Liver (tissue), 9 donors: ENCODE measurements around the gene LSM12. TPM values are rescaled to one million over a fixed set of nuclear protein-coding genes. Genes with fewer than 3 reads are reported as not detected.

Source experiments
- DNase-seq: peaks from one replicate; pipeline ENCODE4 v3.0.0-alpha.2; 2017; ENCODE audit warnings: low spot score
- H3K27ac ChIP-seq, 2 donors: one replicate each; pipeline ENCODE4 v1.7.0; 2013; ENCODE audit warnings: inconsistent platforms in 2 of 2, low read length in 2 of 2, control low read depth in 1 of 2, low read depth in 1 of 2, mild to moderate bottlenecking in 1 of 2
- H3K27me3 ChIP-seq, 4 donors: one replicate each; pipeline versions ENCODE4 v1.6.1 to v1.7.0; 2013; ENCODE audit warnings: low read length in 3 of 4, inconsistent platforms in 1 of 4, mild to moderate bottlenecking in 1 of 4, moderate library complexity in 1 of 4; ENCODE audit not compliant: control insufficient read depth in 4 of 4, insufficient read depth in 4 of 4
- H3K36me3 ChIP-seq, 4 donors: one replicate each; pipeline versions ENCODE4 v1.6.1 to v1.7.0; 2013; ENCODE audit warnings: low read length in 3 of 4, mild to moderate bottlenecking in 3 of 4, low read depth in 1 of 4, moderate library complexity in 1 of 4; ENCODE audit not compliant: control insufficient read depth in 4 of 4, insufficient read depth in 3 of 4
- H3K4me1 ChIP-seq, 4 donors: one replicate each; pipeline versions ENCODE4 v1.6.1 to v1.7.0; 2013; ENCODE audit warnings: low read length in 3 of 4, mild to moderate bottlenecking in 3 of 4, moderate library complexity in 1 of 4; ENCODE audit not compliant: control insufficient read depth in 4 of 4, insufficient read depth in 4 of 4
- H3K4me3 ChIP-seq, 3 donors: one replicate each; pipeline versions ENCODE4 v1.6.1 to v1.7.0; 2013; ENCODE audit warnings: low read length in 3 of 3, control low read depth in 1 of 3, low read depth in 1 of 3, mild to moderate bottlenecking in 1 of 3
- H3K9ac ChIP-seq, 2 donors: one replicate each; pipeline ENCODE4 v1.7.0; 2013; ENCODE audit warnings: low read length in 2 of 2, mild to moderate bottlenecking in 2 of 2, moderate library complexity in 2 of 2, control low read depth in 1 of 2, low read depth in 1 of 2
- H3K9me3 ChIP-seq, 4 donors: one replicate each; pipeline versions ENCODE4 v1.6.1 to v1.7.0; 2013; ENCODE audit warnings: low read length in 3 of 4; ENCODE audit not compliant: control insufficient read depth in 4 of 4
- EGR1 ChIP-seq, 2 donors: IDR thresholded peaks; 2 replicates each; pipeline ENCODE4 v1.6.1; 2016 to 2018; ENCODE audit warnings: antibody characterized with exemption in 2 of 2, low read depth in 2 of 2
- FOXA1 ChIP-seq: IDR thresholded peaks from 2 replicates; pipeline ENCODE4 v1.6.1; 2016; ENCODE audit warnings: antibody characterized with exemption
- FOXA2 ChIP-seq: IDR thresholded peaks from 2 replicates; pipeline ENCODE4 v1.6.1; 2016; ENCODE audit warnings: antibody characterized with exemption
- HNF4A ChIP-seq, 2 donors: conservative IDR thresholded peaks; 2 replicates each; pipeline ENCODE4 v1.6.1; 2016; ENCODE audit warnings: antibody characterized with exemption in 2 of 2, mild to moderate bottlenecking in 2 of 2
- HNF4G ChIP-seq: IDR thresholded peaks from 2 replicates; pipeline ENCODE4 v1.6.1; 2016; ENCODE audit warnings: antibody characterized with exemption
- JUND ChIP-seq, 2 donors: IDR thresholded peaks; 2 replicates each; pipeline ENCODE4 v1.6.1; 2016; ENCODE audit warnings: antibody characterized with exemption in 2 of 2
- MAX ChIP-seq: IDR thresholded peaks from 2 replicates; pipeline ENCODE4 v1.6.1; 2016; ENCODE audit warnings: antibody characterized with exemption
- NR2F2 ChIP-seq: IDR thresholded peaks from 2 replicates; pipeline ENCODE4 v1.6.1; 2016; ENCODE audit warnings: antibody characterized with exemption
- RAD21 ChIP-seq, 2 donors: IDR thresholded peaks; 2 replicates each; pipeline ENCODE4 v1.6.1; 2016; ENCODE audit warnings: antibody characterized with exemption in 2 of 2, mild to moderate bottlenecking in 2 of 2
- RXRA ChIP-seq, 2 donors: IDR thresholded peaks; 2 replicates each; pipeline ENCODE4 v1.6.1; 2017 to 2018; ENCODE audit warnings: antibody characterized with exemption in 2 of 2, mild to moderate bottlenecking in 1 of 2
- SP1 ChIP-seq: IDR thresholded peaks from 2 replicates; pipeline ENCODE4 v1.6.1; 2018; ENCODE audit warnings: antibody characterized with exemption, mild to moderate bottlenecking
- YY1 ChIP-seq: IDR thresholded peaks from 2 replicates; pipeline ENCODE4 v1.6.1; 2016; ENCODE audit warnings: antibody characterized with exemption, mild to moderate bottlenecking
- WGBS: extraction: QIAGEN DNeasy Blood & Tissue Kit; methylation state at CpG from one replicate; pipeline ENCODE4 v1.1.7; 2013; 5-methylcytosine and 5-hydroxymethylcytosine counted together
- polyA plus RNA-seq, 2 donors: library from polyadenylated mRNA; stranded (reverse) in 1 of 2; unstranded in 1 of 2; fragments of 200-250 nt in 1 of 2; fragments of >200 nt in 1 of 2; fragmentation: Nextera tagmentation in 1 of 2; extraction: Ambion mirVana in 1 of 2; gene quantifications; one replicate each; pipeline versions ENCODE4 v1.2.1 to v1.2.3, GENCODE V29; 2013 to 2015
- total RNA-seq, 2 donors: library from RNA; depleted of rRNA; stranded (reverse); fragments of >200 nt; gene quantifications; one replicate each; pipeline ENCODE4 v1.2.3, GENCODE V29; 2014
- TF ChIP-seq, protein P1 (sequence below): fragments of 150-350 bp; IDR thresholded peaks from 2 replicates; pipeline ENCODE4 v1.5.1; 2017; ENCODE audit warnings: improper control_type of control experiment, low read depth, low read length; ENCODE audit not compliant: missing input control
- TF ChIP-seq, protein P2 (sequence below): IDR thresholded peaks from 2 replicates; pipeline ENCODE4 v1.6.1; 2016; ENCODE audit warnings: antibody characterized with exemption
- TF ChIP-seq, protein P3 (sequence below): IDR thresholded peaks from 2 replicates; pipeline ENCODE4 v1.6.1; 2016; ENCODE audit warnings: antibody characterized with exemption
- TF ChIP-seq, protein P4 (sequence below): IDR thresholded peaks from 2 replicates; pipeline ENCODE4 v1.6.1; 2016; ENCODE audit warnings: antibody characterized with exemption, mild to moderate bottlenecking
- donor health status: healthy.
- donor health status: healthy.
- donor health status: healthy.
- donor health status: healthy.
- donor health status: healthy.

LSM12 gene
- total and polyA plus RNA-seq, 4 donors = 12.1 to 31.9 (median 15.1) TPM

DNA sequence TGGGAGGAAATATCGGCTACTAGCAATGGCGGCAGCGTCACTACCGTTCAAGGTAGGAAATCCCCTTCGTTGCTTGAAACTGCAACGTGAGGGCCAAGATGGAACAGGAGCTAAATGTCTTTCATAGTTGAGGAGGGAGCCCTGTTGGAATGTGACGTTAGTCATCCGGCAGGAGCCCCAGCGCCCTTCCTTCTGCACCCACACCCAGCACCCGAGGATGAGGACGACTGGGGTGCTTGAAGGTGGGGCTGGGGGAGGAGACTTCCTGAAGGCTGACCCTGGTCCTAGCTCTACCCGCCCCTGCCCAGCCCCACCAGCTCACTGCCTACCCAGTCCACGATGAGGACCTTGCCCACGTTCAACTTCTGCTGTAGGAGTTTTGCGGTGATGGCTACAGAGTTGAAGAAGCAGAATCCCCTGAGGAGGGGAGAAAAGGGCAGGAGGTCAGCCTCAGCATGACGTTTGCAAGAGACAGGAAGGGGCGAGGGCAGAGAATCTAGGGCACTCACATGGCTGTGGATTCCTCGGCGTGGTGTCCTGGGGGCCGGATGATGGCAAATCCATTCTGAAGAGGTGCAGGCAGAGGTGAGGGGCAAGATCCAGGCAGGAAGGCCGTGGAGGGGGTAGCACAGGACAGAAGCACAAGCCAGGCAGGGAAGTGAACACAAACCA lies 15.9 kb upstream of the LSM12 start:
- H3K4me1 ChIP-seq = peaks cover 0 to 10% (median 7%) of the 10 kb centered on the region in 4 donors
- no peak overlapping the region for H3K27ac ChIP-seq
- H3K9me3 ChIP-seq = no peaks in the 10 kb centered on the region
- H3K36me3 ChIP-seq = peaks cover 0 to 43% (median 21%) of the 10 kb centered on the region in 4 donors
- H3K4me3 ChIP-seq = no peak overlapping the region
- H3K9ac ChIP-seq = no peak overlapping the region
- H3K27me3 ChIP-seq = no peaks in the 10 kb centered on the region
- DNase-seq = no peak
- TF ChIP-seq, protein P1, sequence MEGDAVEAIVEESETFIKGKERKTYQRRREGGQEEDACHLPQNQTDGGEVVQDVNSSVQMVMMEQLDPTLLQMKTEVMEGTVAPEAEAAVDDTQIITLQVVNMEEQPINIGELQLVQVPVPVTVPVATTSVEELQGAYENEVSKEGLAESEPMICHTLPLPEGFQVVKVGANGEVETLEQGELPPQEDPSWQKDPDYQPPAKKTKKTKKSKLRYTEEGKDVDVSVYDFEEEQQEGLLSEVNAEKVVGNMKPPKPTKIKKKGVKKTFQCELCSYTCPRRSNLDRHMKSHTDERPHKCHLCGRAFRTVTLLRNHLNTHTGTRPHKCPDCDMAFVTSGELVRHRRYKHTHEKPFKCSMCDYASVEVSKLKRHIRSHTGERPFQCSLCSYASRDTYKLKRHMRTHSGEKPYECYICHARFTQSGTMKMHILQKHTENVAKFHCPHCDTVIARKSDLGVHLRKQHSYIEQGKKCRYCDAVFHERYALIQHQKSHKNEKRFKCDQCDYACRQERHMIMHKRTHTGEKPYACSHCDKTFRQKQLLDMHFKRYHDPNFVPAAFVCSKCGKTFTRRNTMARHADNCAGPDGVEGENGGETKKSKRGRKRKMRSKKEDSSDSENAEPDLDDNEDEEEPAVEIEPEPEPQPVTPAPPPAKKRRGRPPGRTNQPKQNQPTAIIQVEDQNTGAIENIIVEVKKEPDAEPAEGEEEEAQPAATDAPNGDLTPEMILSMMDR = no peak
- no peak for TF ChIP-seq JUND (IDR thresholded peaks at IDR 0.05)
- TF ChIP-seq FOXA2 = no peak
- no peak for TF ChIP-seq MAX
- TF ChIP-seq, protein P2, sequence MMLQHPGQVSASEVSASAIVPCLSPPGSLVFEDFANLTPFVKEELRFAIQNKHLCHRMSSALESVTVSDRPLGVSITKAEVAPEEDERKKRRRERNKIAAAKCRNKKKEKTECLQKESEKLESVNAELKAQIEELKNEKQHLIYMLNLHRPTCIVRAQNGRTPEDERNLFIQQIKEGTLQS = no peak
- no peak for TF ChIP-seq FOXA1
- WGBS = 88% methylated on average over 21 of the region's 21 CpGs

DNA sequence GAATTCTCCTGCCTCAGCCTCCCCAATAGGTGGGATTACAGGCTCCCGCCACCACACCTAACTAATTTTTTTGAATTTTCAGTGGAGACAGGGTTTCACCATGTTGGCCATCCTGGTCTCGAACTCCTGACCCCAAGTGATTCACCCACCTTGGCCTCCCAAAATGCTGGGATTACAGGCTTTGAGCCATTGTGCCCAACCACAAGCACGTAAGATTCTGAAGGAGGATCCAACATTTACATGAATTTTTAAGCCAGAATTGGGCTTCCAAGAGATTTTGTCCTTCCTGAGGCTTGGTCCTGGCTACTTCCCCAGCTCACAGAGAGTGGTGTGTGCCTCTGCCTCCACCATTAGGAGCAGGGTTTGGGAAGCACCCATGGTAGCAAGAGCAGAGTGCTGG lies 15.2 kb upstream of the LSM12 start:
- H3K27ac ChIP-seq = no peak overlapping the region
- H3K9ac ChIP-seq = no peak overlapping the region
- DNase-seq = no peak
- WGBS = 97% methylated on average over 3 of the region's 3 CpGs
- peaks cover 0 to 43% (median 20%) of the 10 kb centered on the region in 4 donors for H3K36me3 ChIP-seq
- no peak overlapping the region for H3K4me3 ChIP-seq
- no peaks in the 10 kb centered on the region for H3K27me3 ChIP-seq
- TF ChIP-seq RAD21 (IDR thresholded peaks at IDR 0.05) (no peak), FOXA2 (no peak), MAX (no peak), RXRA (IDR thresholded peaks at IDR 0.05) (no peak), EGR1 (IDR thresholded peaks at IDR 0.05; ENCODE audit: low read depth in 2 of 2) (no peak), HNF4G (no peak), YY1 (no peak), JUND (IDR thresholded peaks at IDR 0.05) (no peak), FOXA1 (no peak), NR2F2 (no peak), HNF4A (conservative IDR thresholded peaks at IDR 0.05) (no peak), SP1 (no peak)
- TF ChIP-seq, protein P3, sequence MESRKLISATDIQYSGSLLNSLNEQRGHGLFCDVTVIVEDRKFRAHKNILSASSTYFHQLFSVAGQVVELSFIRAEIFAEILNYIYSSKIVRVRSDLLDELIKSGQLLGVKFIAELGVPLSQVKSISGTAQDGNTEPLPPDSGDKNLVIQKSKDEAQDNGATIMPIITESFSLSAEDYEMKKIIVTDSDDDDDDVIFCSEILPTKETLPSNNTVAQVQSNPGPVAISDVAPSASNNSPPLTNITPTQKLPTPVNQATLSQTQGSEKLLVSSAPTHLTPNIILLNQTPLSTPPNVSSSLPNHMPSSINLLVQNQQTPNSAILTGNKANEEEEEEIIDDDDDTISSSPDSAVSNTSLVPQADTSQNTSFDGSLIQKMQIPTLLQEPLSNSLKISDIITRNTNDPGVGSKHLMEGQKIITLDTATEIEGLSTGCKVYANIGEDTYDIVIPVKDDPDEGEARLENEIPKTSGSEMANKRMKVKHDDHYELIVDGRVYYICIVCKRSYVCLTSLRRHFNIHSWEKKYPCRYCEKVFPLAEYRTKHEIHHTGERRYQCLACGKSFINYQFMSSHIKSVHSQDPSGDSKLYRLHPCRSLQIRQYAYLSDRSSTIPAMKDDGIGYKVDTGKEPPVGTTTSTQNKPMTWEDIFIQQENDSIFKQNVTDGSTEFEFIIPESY = no peak
- TF ChIP-seq, protein P2 = no peak
- TF ChIP-seq, protein P1 = no peak
- TF ChIP-seq, protein P4, sequence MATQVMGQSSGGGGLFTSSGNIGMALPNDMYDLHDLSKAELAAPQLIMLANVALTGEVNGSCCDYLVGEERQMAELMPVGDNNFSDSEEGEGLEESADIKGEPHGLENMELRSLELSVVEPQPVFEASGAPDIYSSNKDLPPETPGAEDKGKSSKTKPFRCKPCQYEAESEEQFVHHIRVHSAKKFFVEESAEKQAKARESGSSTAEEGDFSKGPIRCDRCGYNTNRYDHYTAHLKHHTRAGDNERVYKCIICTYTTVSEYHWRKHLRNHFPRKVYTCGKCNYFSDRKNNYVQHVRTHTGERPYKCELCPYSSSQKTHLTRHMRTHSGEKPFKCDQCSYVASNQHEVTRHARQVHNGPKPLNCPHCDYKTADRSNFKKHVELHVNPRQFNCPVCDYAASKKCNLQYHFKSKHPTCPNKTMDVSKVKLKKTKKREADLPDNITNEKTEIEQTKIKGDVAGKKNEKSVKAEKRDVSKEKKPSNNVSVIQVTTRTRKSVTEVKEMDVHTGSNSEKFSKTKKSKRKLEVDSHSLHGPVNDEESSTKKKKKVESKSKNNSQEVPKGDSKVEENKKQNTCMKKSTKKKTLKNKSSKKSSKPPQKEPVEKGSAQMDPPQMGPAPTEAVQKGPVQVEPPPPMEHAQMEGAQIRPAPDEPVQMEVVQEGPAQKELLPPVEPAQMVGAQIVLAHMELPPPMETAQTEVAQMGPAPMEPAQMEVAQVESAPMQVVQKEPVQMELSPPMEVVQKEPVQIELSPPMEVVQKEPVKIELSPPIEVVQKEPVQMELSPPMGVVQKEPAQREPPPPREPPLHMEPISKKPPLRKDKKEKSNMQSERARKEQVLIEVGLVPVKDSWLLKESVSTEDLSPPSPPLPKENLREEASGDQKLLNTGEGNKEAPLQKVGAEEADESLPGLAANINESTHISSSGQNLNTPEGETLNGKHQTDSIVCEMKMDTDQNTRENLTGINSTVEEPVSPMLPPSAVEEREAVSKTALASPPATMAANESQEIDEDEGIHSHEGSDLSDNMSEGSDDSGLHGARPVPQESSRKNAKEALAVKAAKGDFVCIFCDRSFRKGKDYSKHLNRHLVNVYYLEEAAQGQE = no peak
- no peaks in the 10 kb centered on the region for H3K9me3 ChIP-seq
- peaks cover 0 to 15% (median 14%) of the 10 kb centered on the region in 4 donors for H3K4me1 ChIP-seq
